ENCODE results near the gene GARIN5B.

GARIN5B gene

GRCh38 chr19:55372316-55373081 is 9.4 kb upstream of the GARIN5B start:
- DNase-seq (ENCODE audit: extremely low read depth in 1 of 2, low read depth in 1 of 2): no peak

- DNase-seq (ENCODE audit: extremely low read depth in 1 of 2, low read depth in 1 of 2): no peak
Measured at GRCh38 chr19:55370305-55370988, 7.4 kb upstream of the GARIN5B start, which contains the start of gene IL11. Gene IL11, minus strand, starts transcription at chr19:55370463. Its CDS starts 153 bp downstream, at chr19:55370310.

DNA sequence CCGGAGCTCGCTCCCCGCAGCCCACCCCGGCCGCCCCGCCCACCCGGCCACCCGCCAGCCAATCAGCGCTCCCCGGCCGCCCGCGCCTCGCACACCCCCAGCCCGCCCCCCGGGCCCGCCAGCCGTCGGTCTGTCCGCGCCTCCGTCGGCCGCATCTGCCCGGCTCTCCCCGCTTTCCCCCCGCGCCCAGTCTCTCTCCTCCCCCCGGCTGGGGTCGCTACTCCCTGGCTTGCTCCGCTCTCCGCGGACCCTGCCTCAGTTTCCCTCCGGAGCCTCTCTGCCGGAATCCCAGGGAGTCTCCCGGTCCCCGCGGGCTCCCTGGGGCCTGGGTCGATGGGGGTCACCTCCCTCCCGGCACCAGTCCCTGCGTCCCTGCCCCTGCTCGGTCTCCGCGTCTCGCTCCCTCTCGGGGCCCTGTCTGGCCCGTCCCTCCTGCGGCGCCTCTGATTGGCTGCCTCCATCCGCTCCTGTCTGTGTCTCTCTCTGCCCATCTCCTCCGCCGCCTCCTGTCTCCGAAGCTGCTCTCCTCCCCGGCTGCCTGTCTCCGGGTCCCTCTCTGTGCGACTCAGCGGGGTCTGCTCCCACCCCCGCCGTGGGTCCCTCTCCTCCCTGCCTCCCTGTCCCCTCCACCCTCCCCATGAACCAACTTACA is 6.7 kb upstream of the GARIN5B start:
- DNase-seq (ENCODE audit: extremely low read depth in 1 of 2, low read depth in 1 of 2): no peak

GRCh38 chr19:55368701-55369563 is 5.9 kb upstream of the GARIN5B start:
- no peak for DNase-seq (ENCODE audit: extremely low read depth in 1 of 2, low read depth in 1 of 2)

GRCh38 chr19:55368106-55368505 is 5.0 kb upstream of the GARIN5B start:
- DNase-seq (ENCODE audit: extremely low read depth in 1 of 2, low read depth in 1 of 2): no peak

GRCh38 chr19:55366790-55367189 is 3.7 kb upstream of the GARIN5B start:
- DNase-seq (ENCODE audit: extremely low read depth in 1 of 2, low read depth in 1 of 2): no peak

- no peak for DNase-seq (ENCODE audit: extremely low read depth in 1 of 2, low read depth in 1 of 2)
Measured at GRCh38 chr19:55365964-55366363, 2.9 kb upstream of the GARIN5B start.

- DNase-seq (ENCODE audit: extremely low read depth in 1 of 2, low read depth in 1 of 2): no peak
Measured at GRCh38 chr19:55365245-55365644, 2.2 kb upstream of the GARIN5B start.

DNA sequence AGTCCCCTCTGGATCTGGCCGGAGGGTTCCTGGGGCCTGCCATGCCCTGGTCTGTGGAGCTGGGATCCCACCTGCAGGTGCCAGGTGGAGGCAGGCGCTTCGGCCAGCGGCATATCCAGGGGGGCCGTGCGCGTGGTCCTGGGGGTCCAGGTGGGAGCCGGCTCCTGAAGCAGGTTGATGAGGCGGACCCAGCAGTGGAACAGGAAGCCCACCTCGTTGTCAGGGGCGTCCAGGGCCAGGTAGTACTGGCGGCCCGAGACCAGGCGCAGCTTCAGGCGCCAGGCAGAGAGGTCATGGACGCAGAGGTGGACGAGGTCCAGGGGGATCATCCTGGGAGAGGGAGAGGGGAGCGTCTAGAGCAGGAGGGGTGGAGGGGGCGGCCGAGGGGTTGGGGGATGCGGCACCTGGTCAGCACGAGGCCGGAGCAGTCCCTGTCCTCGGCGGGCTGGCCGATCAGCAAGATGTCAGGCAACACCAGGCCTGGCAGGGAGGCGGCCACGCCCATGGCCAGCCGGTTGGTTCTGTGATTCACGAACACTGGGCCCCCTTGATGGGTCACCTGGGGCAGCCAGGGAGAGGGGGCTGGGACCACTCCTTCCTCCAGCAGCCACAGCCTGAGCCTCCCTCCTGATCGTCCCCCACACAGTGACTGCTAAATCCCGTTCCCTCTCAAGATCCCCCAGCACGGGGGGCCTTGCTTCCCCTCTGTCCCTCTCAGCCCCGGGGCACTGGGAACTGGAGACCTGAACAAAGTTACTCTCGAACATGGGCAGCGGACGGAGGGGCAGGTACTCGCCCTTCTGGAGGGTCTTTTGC is 678 bp downstream of the GARIN5B start:
- DNase-seq (ENCODE audit: extremely low read depth in 1 of 2, low read depth in 1 of 2): no peak

DNA sequence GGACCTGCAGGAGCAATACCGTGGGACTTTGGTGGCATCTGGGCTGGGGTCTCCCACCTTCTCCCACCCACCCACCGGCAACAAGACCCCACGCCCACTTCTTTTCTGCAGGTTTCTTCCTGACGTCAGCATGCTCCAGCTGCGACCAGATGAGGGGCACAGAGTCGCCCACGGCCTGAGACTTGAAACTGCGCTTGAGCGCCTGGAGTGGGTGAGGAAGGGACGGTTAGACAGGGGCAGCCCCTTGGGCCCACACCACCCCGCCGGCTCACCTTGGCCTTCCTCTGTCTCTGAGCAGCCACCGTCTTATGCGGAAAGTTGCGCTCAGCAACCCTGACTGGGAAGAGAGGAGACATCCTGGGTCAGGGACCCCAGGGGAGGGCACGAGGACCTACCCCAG is 2.2 kb downstream of the GARIN5B start:
- no peak for DNase-seq (ENCODE audit: extremely low read depth in 1 of 2, low read depth in 1 of 2)

GRCh38 chr19:55358943-55359908 is 3.8 kb downstream of the GARIN5B start:
- no peak for DNase-seq (ENCODE audit: extremely low read depth in 1 of 2, low read depth in 1 of 2)

- no peak for DNase-seq (ENCODE audit: extremely low read depth in 1 of 2, low read depth in 1 of 2)
Measured at GRCh38 chr19:55358493-55358892, 4.6 kb downstream of the GARIN5B start.

DNA sequence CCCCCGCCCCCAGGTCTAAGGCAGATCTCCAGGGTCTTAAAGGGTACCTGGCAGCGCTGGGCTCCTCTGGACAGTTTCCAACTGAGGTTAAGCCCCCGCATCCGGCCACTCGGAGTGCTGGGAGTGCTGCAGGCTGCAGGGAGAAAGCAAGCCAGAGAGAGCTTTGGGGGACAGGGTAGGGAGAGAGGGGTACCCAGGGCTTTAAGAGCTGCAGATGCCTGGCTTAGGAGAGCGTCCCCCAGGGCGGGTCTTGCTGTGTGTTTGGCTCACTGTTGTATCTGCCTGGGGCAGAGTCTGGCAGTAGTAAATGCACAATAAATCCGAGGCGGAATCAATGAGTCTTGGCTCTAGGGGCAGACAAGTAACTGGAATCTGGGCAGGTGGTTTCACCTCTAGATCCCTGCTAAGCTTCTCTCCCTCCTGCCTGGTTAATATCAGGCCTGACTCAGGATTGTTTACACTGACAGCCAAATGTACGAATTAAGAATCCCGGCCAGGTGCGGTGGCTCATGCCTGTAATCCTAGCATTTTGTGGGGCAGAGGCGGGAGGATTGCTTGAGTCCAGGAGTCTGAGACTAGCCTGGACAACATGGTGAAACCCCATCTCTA is 7.7 kb downstream of the GARIN5B start:
- no peak for DNase-seq (ENCODE audit: extremely low read depth in 1 of 2, low read depth in 1 of 2)

- DNase-seq (ENCODE audit: extremely low read depth in 1 of 2, low read depth in 1 of 2): no peak
Measured at GRCh38 chr19:55354698-55355212, 8.3 kb downstream of the GARIN5B start, which contains the start of gene COX6B2. Gene COX6B2, minus strand, starts transcription at chr19:55354719. Its CDS starts 198 bp downstream, at chr19:55354521.

GRCh38 chr19:55353803-55354697 is 9.0 kb downstream of the GARIN5B start:
- DNase-seq (ENCODE audit: extremely low read depth in 1 of 2, low read depth in 1 of 2): peak in 1 of 2 donors; percentile 10

- no peak for DNase-seq (ENCODE audit: extremely low read depth in 1 of 2, low read depth in 1 of 2)
Measured at GRCh38 chr19:55353356-55353802, 9.7 kb downstream of the GARIN5B start.

DNA sequence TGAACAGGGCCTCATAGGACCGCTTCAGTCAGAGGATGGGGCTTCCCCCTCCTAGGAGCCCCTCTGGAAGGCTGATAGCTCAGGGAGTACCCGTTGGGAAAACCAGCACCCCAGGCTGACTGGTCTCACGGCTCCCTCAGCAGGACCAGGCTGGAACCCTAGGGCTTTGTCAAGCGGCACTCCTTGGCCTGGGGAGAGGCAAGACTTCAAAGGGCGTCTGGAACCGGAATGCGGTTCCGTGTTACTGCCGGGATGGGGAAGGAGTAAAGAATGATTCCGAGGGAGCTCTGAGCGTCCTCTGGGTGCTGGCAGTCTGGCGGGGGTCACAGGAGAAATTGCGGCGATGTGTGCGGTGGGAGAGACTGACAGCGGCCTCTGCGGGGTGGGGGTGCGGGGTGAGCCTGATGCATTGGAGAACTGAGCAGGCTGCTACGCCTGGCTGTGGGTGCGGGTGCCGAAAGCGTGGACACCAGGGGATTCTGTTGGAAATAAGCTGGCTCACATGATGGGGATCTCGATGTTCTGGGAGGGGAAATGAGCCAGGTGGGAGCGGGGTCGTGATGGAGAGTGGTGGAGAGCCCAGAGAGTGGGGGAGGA is 10.4 kb downstream of the GARIN5B start:
- no peak for DNase-seq (ENCODE audit: extremely low read depth in 1 of 2, low read depth in 1 of 2)
